GM12878 (cell line): ENCODE data around the gene WSCD2. TPM values are rescaled to one million over a fixed set of nuclear protein-coding genes. Genes with fewer than 3 reads are reported as not detected.

Experiments
- ATAC-seq: fragments of 200-7000 bp; cut with Tn5 transposase; 3 replicates; pipeline ENCODE4 v1.9.1; 2020; ENCODE audit warnings: mild to moderate bottlenecking, moderate library complexity
- BruUV-seq: library from RNA; stranded (reverse); fragments of 400-500 nt; replicated peaks from 2 replicates; lab custom pipeline; 2021; lab: Mats Ljungman, UMichigan
- CTCF ChIA-PET: fragments of 300-600 bp; sonication (Branson Sonifier 250); formaldehyde crosslinking; extraction: SDS; loops from one replicate; lab custom pipeline; 2021; ENCODE audit warnings: inconsistent platforms; lab: Yijun Ruan, JAX
- POLR2A ChIA-PET: fragments of 350-600 bp; formaldehyde crosslinking; extraction: SDS; loops from one replicate; lab custom pipeline; 2021; ENCODE audit warnings: inconsistent platforms; lab: Charles Lee
- RAD21 ChIA-PET: fragments of 300-600 bp; sonication (Branson Sonifier 250); formaldehyde crosslinking; loops from one replicate; lab custom pipeline; 2023; ENCODE audit warnings: antibody characterized with exemption; ENCODE audit not compliant: unreplicated experiment; lab: Charles Lee
- SMC1A ChIA-PET: fragments of 300-600 bp; sonication (Branson Sonifier 250); formaldehyde crosslinking; loops from one replicate; lab custom pipeline; 2023; ENCODE audit not compliant: unreplicated experiment, uncharacterized antibody; lab: Charles Lee
- DNase-seq: peaks from one replicate; pipeline ENCODE4 v3.0.0-alpha.2; 2011; ENCODE audit warnings: low read depth, low spot score
- FAIRE-seq: peaks from 3 replicates; lab custom pipeline; 2011; peaks lifted over from hg19 to GRCh38; lab: Jason Lieb, UNC
- H2AFZ ChIP-seq: 2 replicates; pipeline ENCODE4 v1.6.0; 2011; ENCODE audit warnings: low read depth, low read length, control low read depth; ENCODE audit not compliant: control insufficient read depth
- H3K27ac ChIP-seq: 2 replicates; pipeline ENCODE4 v1.5.1; 2011; ENCODE audit warnings: control low read depth; ENCODE audit not compliant: control insufficient read depth, insufficient read depth
- H3K27me3 ChIP-seq, 2 experiments: replicated peaks in 1 of 2; 2 replicates each; pipeline versions ENCODE4 v1.6.0 to v1.6.1; 2011; ENCODE audit warnings: low read length in 1 of 2; ENCODE audit not compliant: control insufficient read depth in 2 of 2, insufficient read depth in 2 of 2
- H3K36me3 ChIP-seq, 2 experiments: 2 replicates each; pipeline ENCODE4 v1.5.1; 2011; ENCODE audit warnings: low read length in 1 of 2; ENCODE audit not compliant: control insufficient read depth in 2 of 2, insufficient read depth in 2 of 2
- H3K4me1 ChIP-seq: 2 replicates; pipeline ENCODE4 v1.6.1; 2011; ENCODE audit warnings: mild to moderate bottlenecking, low read length, moderate library complexity, mixed read lengths; ENCODE audit not compliant: control insufficient read depth, insufficient read depth
- H3K4me2 ChIP-seq: 2 replicates; pipeline ENCODE4 v1.6.0; 2011; ENCODE audit warnings: control low read depth; ENCODE audit not compliant: control insufficient read depth, insufficient read depth
- H3K4me3 ChIP-seq: fragments of 200-600 bp; sonication (generic); 2 replicates; pipeline ENCODE4 v1.5.1; 2016
- H3K79me2 ChIP-seq: 2 replicates; pipeline ENCODE4 v1.6.0; 2011; ENCODE audit warnings: low read length; ENCODE audit not compliant: control insufficient read depth, insufficient read depth
- H3K9ac ChIP-seq: 2 replicates; pipeline ENCODE4 v1.8.0; 2011; ENCODE audit warnings: low read length, control low read depth, mixed read lengths; ENCODE audit not compliant: control insufficient read depth, insufficient read depth
- H3K9me3 ChIP-seq: replicated peaks from 3 replicates; pipeline ENCODE4 v1.5.1; 2011; ENCODE audit warnings: mild to moderate bottlenecking, low read length; ENCODE audit not compliant: control insufficient read depth, insufficient read depth
- H4K20me1 ChIP-seq: 2 replicates; pipeline ENCODE4 v1.6.0; 2011; ENCODE audit not compliant: control insufficient read depth, insufficient read depth
- BHLHE40 ChIP-seq, 2 experiments: fragments of 450-650 bp in 1 of 2; IDR thresholded peaks; 2 replicates each; pipeline ENCODE4 v1.6.1; 2011 to 2017; ENCODE audit warnings: low read depth in 2 of 2, borderline replicate concordance in 1 of 2, improper control_type of control experiment in 1 of 2, low read length in 1 of 2, mild to moderate bottlenecking in 1 of 2
- CHD2 ChIP-seq: IDR thresholded peaks from 2 replicates; pipeline ENCODE4 v1.6.1; 2011; ENCODE audit warnings: low read depth, low read length, improper control_type of control experiment, borderline replicate concordance
- EED ChIP-seq: sonication (generic); IDR thresholded peaks from 2 replicates; pipeline ENCODE4 v1.6.1; 2016; ENCODE audit warnings: antibody characterized with exemption, low read depth
- HDAC6 ChIP-seq: fragments of 200-600 bp; sonication (generic); IDR thresholded peaks from one replicate; pipeline ENCODE4 v1.8.0; 2017; ENCODE audit warnings: antibody characterized with exemption; ENCODE audit not compliant: unreplicated experiment
- MTA3 ChIP-seq: IDR thresholded peaks from 2 replicates; pipeline ENCODE4 v1.6.1; 2012; ENCODE audit warnings: low read length, inconsistent platforms, borderline replicate concordance
- NFIC ChIP-seq: IDR thresholded peaks from 2 replicates; pipeline ENCODE4 v1.6.1; 2012; ENCODE audit warnings: low read depth, mild to moderate bottlenecking, inconsistent platforms, low read length, moderate library complexity
- PML ChIP-seq: IDR thresholded peaks from 2 replicates; pipeline ENCODE4 v1.6.1; 2012; ENCODE audit warnings: low read length, inconsistent platforms
- REST ChIP-seq: IDR thresholded peaks from 2 replicates; pipeline ENCODE4 v1.6.1; 2012; ENCODE audit warnings: mild to moderate bottlenecking, low read depth, low read length
- YY1 ChIP-seq: IDR thresholded peaks from 2 replicates; pipeline ENCODE4 v1.6.1; 2011; ENCODE audit warnings: low read depth, mild to moderate bottlenecking, low read length
- ZNF207 ChIP-seq: fragments of 450-650 bp; IDR thresholded peaks from 2 replicates; pipeline ENCODE4 v1.6.1; 2014; ENCODE audit warnings: antibody characterized with exemption, mild to moderate bottlenecking, borderline replicate concordance
- WGBS: methylation state at CpG from one replicate; pipeline ENCODE4 v1.1.6; 2016; ENCODE audit warnings: low lambda C conversion rate; ENCODE audit not compliant: insufficient replicate concordance, insufficient coverage; ENCODE audit errors: missing lambda C conversion rate; 5-methylcytosine and 5-hydroxymethylcytosine counted together
- in situ Hi-C: fragments of 300-500 bp; cut with MboI; formaldehyde crosslinking; loops from 9 replicates; pipeline ENCODE4 v1.14.3; 2018; ENCODE audit warnings: mixed read lengths
- intact Hi-C: fragments of 100-400 bp; cut with micrococcal nuclease; formaldehyde crosslinking; loops from one replicate; pipeline ENCODE4 v1.14.2; 2022; ENCODE audit not compliant: unreplicated experiment
- polyA plus RNA-seq, 11 experiments: library from polyadenylated mRNA; depleted of rRNA in 4 of 11; unstranded in 6 of 11; stranded (reverse) in 5 of 11; fragments of >200 nt; fragmentation: Nextera tagmentation in 4 of 11; fragmentation: Illumina TruSeq in 1 of 11; extraction: Ambion mirVana in 4 of 11; extraction: Trizol in 1 of 11; gene quantifications; 1 replicate in 1 of 11; 2 replicates in 10 of 11; pipeline versions ENCODE4 v1.2.1 to v1.2.3, GENCODE V29; 2011 to 2016; ENCODE audit warnings: inconsistent platforms in 2 of 11, missing spikeins in 2 of 11, low read depth in 1 of 11
- total RNA-seq, 4 experiments: library from RNA; depleted of rRNA in 3 of 4; stranded (reverse); fragments of >200 nt in 3 of 4; fragmentation: Illumina TruSeq in 1 of 4; extraction: Trizol in 1 of 4; gene quantifications; 2 replicates each; pipeline versions ENCODE4 v1.2.1 to v1.2.3, GENCODE V29; 2013 to 2021

WSCD2 gene
- total and polyA plus RNA-seq, 10 of the 15 experiments (the other 5 are each of a cell fraction or from before 2014, with no cell fraction given): 0.41 TPM; not detected in 9

DNA sequence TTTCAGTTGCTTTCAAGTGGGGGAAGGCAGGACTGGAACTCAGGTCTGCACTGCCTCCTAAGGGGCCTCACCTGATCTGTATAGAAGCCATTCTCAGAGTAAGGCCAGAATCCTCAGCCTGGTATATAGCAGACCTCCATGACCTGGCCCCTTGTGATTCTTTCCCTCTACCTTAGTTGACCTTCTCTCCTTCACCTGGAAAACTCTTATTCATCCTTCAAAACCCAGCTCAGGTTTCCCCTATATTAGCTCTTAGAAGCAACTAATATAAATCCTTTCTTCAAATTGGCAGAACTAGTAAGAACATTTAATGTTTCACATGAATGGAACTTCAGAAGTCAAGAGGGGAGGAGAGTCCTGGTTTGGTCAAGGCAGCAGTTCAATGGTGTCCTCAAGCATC is 26.0 kb upstream of the WSCD2 start:
- Histone ChIP-seq H4K20me1 (no peaks in the 10 kb centered on the region), H3K4me3 (no peak overlapping the region), H3K36me3 (no peaks in the 10 kb centered on the region)
- in situ Hi-C loops: no loop called here
- ATAC-seq: no peak
- TF ChIP-seq ZNF207 (no peak), CHD2 (no peak), MTA3 (no peak), BHLHE40 (IDR thresholded peaks at IDR 0.05; ENCODE audit: borderline replicate concordance in 1 of 2, low read depth in 2 of 2, low read length in 1 of 2) (no peak), HDAC6 (no peak), PML (no peak), EED (no peak)
- TF ChIP-seq, all 136 proteins: peak for 0
- Histone ChIP-seq H2AFZ (no peak overlapping the region), H3K27ac (no peak overlapping the region), H3K4me2 (no peak overlapping the region), H3K4me1 (no peaks in the 10 kb centered on the region; the same call in 1 of the 2 replicates), H3K9me3 (no peaks in the 10 kb centered on the region), H3K9ac (no peak overlapping the region), H3K27me3 (no peaks in the 10 kb centered on the region), H3K79me2 (no peaks in the 10 kb centered on the region)
- FAIRE-seq (no peak), DNase-seq (no peak)
- intact Hi-C loops: loop anchor here (5.0 to 10.0 kb wide), 2 partner anchors 89 to 352 kb away; no protein-coding TSS in a partner anchor
- ChIA-PET SMC1A (interaction anchor here (0.6 kb wide), 1 partner anchor 84 kb away, joined by 3 read pairs; no protein-coding TSS in a partner anchor), POLR2A (no interaction called here), CTCF (interaction anchor here (1.0 to 1.3 kb wide), 2 partner anchors 39 to 354 kb away, joined by 3 read pairs; no protein-coding TSS in a partner anchor), RAD21 (interaction anchor here (1.5 kb wide), 1 partner anchor 77 kb away, joined by 4 read pairs; no protein-coding TSS in a partner anchor)
- no TSS peak for BruUV-seq

- Histone ChIP-seq H4K20me1 (no peaks in the 10 kb centered on the region), H3K9me3 (no peaks in the 10 kb centered on the region), H3K79me2 (no peaks in the 10 kb centered on the region), H3K4me3 (no peak overlapping the region), H3K27ac (no peak overlapping the region), H3K4me1 (no peaks in the 10 kb centered on the region; the same call in 1 of the 2 replicates), H3K27me3 (no peaks in the 10 kb centered on the region), H3K36me3 (no peaks in the 10 kb centered on the region), H3K9ac (no peak overlapping the region), H3K4me2 (no peak overlapping the region), H2AFZ (no peak overlapping the region)
- ChIA-PET POLR2A (no interaction called here), CTCF (no interaction called here), SMC1A (no interaction called here), RAD21 (no interaction called here)
- ATAC-seq (no peak), DNase-seq (no peak), FAIRE-seq (no peak)
- BruUV-seq: no TSS peak
- TF ChIP-seq REST (no peak), YY1 (no peak), NFIC (no peak), BHLHE40 (IDR thresholded peaks at IDR 0.05; ENCODE audit: borderline replicate concordance in 1 of 2, low read depth in 2 of 2, low read length in 1 of 2) (no peak)
- in situ Hi-C loops: no loop called here
- intact Hi-C loops: loop anchor here (5.0 to 10.0 kb wide), 2 partner anchors 89 to 351 kb away; no protein-coding TSS in a partner anchor
- 33% methylated on average over 3 of the region's 3 CpGs for WGBS
These were observed 25.6 kb upstream of the WSCD2 start for GRCh38 chr12:108103517-108103916.
